ENCODE data around the gene DHRS2. TPM values are rescaled to one million over a fixed set of nuclear protein-coding genes. Genes with fewer than 3 reads are reported as not detected.
"Not testable (repeated sequence)": the region's sequence is repeated elsewhere in the genome, so short reads cannot be mapped to it uniquely, and the experiment has no call there.

The DHRS2 gene, protein sequence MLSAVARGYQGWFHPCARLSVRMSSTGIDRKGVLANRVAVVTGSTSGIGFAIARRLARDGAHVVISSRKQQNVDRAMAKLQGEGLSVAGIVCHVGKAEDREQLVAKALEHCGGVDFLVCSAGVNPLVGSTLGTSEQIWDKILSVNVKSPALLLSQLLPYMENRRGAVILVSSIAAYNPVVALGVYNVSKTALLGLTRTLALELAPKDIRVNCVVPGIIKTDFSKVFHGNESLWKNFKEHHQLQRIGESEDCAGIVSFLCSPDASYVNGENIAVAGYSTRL
- total RNA-seq (2014; rRNA removed; shearing (Covaris generic)): 11.9 and 16.8 TPM in 2 replicates

DNA sequence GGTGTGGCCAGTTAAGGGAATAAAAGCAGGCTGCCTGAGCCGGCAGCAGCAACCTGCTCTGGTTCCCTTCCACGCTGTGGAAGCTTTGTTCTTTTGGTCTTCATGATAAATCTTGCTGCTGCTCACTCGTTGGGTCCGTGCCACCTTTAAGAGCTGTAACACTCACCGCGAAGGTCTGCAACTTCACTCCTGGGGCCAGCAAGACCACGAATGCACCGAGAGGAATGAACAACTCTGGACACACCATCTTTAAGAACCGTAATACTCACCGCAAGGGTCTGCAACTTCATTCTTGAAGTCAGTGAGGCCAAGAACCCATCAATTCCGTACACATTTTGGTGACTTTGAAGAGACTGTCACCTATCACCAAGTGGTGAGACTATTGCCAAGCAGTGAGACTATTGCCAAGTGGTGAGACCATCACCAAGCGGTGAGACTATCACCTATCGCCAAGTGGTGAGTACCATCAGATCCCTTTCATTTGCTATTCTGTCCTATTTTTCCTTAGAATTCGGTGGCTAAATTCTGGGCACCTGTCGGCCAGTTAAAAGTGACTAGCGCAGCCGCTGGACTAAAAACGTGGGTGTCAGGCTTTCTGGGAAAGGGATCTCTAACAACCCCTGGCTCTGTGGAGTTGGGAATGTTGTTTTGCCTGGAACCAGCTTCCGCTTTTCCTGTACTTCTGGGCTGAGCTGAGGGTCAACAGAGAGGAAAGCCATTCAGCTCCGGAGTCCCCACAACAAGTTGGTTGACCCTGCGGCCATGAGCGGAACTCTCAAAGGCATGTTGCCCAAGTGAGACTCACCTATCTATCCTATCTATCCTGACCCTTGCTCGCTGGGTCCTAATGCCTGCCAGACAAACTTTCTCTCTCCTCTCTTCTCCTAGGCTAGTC lies at the start of gene DHRS2:
Gene DHRS2 (plus strand): TSS at position 48 of the 895 bp plus-strand sequence. CDS start 2,501 bp downstream, outside the sequence.
- DNase-seq (ENCODE audit: low read depth): no peak

DNA sequence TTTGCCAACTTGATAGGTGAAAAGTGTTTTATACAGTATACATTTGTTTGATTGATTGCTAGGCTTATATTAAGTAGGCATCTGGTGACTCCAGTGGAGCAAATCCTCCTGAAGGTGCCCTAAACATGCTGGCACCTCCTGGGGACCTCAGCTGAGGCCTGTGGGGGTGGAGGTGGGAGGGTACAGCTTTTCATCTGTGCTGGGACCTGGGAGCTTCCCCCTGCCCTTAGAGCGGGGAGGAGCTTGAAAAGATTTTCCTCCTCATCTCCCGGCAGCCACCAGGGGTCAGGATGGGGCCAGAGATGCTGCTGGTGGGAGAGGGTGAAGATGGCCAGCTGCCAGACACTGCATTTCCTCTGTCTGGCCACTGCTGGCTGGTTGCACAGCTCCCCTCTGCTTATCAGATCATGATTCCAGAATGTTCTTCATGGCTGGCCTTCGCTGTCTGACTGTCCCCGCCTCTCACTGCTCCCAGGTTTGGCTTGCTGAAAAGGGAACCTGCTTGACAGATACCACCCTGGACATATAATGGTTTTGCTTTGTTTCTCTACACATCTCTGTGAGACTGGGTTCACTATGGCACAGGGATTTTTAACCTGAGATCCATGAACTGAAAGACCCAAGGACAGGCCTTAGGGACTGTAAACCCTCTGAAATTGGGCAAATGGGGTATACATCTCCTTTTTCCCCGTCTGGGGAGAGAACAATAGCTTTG lies 47.1 kb upstream of the DHRS2 start:
- peak; percentile 81 for DNase-seq (ENCODE audit: low read depth)

DNA sequence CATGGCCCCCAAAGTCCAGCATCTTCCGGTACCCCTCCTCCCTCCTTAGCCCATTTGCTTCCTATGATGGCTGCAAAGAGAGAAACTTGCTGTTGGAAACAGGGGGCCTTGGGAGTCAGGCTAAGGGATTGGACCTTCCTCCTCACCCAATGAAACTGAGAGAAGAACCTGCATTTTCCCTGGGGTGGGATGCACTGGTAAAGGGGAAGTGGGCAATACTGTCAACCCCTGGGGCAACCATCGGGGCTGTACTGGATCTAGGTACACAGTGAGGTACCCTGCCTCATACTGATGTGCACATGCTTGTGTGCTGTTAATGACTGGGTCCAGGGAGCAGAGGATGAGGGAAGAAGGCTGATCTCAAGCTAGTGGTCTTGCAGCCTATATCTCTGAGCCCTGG lies 46.6 kb upstream of the DHRS2 start:
- no peak for DNase-seq (ENCODE audit: low read depth)

GRCh38 chr14:23590198-23590597 lies 46.0 kb upstream of the DHRS2 start:
- DNase-seq (ENCODE audit: low read depth): no peak

GRCh38 chr14:23594191-23594590 lies 42.0 kb upstream of the DHRS2 start:
- DNase-seq (ENCODE audit: low read depth): not testable (repeated sequence)

DNA sequence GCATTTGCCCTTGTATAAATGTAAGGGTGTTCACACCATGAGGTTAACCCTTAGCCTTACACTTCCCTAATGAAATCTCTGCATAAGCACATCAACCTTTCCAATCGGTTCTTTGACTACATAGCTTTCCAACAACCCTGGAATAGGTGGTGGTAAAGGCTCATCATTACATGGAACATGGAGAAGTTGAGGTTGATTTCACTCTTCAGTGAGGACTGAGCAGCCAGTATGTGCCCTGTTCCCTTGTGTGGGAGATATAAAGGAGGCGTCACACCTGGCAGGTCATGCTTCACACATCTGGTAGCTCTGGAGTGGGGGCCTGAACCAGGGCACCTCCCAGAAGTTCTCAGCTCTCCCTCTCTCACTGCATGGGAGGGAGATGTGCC lies 35.8 kb upstream of the DHRS2 start:
- no peak for DNase-seq (ENCODE audit: low read depth)

- no peak for DNase-seq (ENCODE audit: low read depth)
These were observed 35.4 kb upstream of the DHRS2 start for GRCh38 chr14:23600806-23601205.

GRCh38 chr14:23601424-23601823 lies 34.7 kb upstream of the DHRS2 start:
- no peak for DNase-seq (ENCODE audit: low read depth)

DNA sequence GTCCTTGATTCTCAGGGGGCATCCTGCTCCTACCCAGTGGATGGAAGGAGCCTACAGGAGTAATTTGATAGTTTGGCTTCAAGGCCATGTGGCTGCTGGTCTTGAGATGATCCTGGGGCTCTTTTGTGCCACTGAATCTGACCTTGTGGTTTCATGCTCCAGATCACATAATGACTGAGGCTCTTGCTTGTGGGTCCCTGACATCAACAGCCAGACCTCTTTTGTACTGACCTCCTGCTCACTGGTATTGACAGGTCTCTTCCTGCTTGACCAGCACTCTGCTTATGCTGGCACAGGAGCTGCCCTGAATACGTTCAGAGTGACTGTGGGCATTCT lies 34.4 kb upstream of the DHRS2 start:
- peak; percentile 71 for DNase-seq (ENCODE audit: low read depth)

- peak; percentile 46 for DNase-seq (ENCODE audit: low read depth)
These were observed 33.7 kb upstream of the DHRS2 start for GRCh38 chr14:23602181-23603095.

GRCh38 chr14:23603103-23603502 lies 33.1 kb upstream of the DHRS2 start:
- no peak for DNase-seq (ENCODE audit: low read depth)

DNA sequence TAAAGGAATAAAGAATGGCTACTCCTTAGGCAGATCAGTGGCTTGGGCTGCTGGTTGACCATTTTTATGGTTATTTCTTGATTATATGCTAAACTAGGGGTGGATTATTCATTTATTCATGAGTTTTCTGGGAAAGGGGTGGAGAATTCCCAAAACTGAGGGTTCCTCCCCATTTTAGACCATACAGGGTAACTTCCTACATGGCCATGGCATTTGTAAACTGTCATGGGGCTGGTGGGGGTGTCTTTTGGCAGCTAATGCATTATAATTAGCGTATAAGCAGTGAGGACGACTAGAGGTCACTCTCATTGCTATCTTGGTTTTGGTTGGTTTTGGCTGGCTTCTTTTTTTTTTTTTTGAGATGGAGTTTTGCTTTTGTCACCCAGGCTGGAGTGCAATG lies 32.0 kb upstream of the DHRS2 start:
- DNase-seq (ENCODE audit: low read depth): no peak

DNA sequence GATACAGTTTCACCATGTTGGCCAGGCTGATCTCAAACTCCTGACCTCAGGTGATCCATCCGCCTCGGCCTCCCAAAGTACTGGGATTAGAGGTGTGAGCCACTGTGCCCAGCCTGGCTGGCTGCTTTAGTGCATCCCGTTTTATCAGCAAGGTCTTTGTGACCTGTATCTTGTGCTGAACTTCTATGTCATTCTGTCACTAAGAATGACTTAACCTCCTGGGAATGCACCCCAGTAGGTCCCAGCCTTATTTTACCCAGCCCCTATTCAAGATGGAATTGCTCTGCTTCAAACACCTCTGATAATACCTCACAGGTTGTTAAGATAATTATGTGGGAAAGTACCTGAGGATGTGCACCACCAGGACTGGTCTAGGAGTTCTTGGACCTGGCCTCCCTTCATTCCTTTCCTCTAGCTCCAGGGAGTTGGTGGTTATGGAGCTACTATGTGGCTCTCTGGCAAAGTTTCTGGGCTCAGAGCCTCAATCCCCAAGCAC lies 31.4 kb upstream of the DHRS2 start:
- DNase-seq (ENCODE audit: low read depth): no peak

DNA sequence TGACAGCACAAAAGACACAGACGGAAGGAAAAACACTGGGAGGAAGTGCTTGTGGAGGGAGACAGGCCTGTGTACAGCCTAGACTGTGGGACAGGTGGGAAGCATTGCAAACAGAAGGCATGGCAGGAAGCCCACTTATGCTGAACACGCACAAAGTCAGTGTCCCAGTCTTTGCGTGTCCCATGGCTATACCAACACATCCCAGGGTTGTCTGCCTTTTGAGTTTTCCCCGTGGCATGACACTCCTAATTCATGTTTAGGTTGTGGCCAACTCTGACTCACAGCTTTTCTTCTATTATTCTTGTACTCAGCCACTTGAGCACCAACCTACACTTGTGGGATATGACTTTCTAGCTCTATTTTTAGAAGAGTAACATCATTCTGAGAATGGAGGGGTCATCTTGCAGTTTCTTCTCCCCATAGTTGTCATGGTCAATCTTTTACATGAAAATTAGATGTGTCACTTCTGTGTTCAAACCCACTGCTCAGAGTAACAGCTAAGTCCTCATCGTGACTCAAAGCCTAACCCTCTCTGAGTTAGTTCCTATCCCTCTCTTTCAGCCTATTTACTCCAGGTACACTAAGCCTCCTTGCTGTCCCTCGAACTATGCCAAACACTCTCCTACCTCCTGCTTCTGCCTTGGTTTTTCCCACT lies 30.1 kb upstream of the DHRS2 start:
- peak; percentile 60 for DNase-seq (ENCODE audit: low read depth)

DNA sequence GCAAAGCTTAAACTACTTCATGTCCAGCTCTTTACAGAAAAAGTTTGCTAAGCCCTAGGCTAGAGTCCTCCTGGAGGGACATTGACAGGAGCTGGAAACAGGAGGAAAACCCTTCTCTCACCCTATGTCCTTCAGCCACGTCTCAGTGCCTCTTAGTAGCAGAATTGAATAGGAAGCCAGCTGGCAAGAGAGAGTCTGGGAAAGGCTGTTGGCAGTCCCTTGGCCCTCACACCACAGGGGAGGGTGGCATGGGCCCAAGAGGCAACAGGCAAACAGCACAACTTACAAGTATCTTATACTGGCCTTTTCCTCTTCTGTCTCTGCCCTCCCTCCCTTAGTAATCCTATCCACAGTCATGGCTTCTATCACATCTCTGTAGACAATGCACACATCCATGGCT lies 27.7 kb upstream of the DHRS2 start:
- no peak for DNase-seq (ENCODE audit: low read depth)

DNA sequence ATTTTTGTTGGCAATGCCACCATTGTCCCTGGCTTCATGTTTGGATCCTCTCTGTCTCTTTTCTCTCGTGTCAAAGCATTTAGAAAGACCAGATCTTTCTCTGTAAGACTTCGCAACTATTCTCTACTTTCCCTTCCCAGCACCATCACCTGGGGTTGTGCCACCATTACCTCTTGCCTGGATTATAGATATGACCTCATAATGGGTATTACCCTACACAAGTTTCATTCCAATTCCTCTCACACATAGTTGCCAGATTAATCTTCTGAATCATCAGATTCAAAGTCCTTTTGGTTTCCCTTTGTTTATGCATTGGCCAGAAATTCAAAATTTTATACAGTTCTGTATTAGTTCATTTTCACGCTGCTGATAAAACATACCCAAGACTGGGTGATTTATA lies 27.2 kb upstream of the DHRS2 start:
- no peak for DNase-seq (ENCODE audit: low read depth)

DNA sequence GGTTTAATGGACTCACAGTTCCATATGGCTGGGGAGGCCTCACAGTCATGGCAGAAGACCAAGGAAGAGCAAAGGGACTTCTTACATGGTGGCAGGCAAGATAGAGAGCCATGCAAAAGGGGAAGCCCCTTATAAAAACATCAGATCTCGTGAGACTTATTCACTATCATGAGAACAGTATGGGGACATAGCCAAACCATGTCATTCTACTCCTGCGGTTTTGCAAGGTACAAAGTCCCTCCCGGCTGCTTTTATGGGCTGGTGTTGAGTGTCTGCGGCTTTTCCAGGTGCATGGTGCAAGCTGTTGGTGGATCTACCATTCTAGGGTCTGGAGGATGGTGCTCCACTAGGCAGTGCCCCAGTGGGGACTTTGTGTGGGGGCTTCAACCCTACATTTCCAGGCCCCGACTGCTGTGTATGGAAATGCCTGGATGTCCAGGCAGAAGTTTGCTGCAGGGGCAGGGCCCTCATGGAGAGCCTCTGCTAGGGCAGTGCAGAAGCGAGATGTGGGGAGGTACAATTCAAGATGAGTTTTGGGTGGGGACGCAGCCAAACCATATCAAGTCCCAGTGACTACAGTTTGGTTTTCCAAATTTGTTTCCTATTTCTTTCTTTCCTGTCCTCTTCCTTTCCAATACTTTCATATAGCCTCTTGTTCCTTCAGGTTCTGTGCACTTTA lies 26.6 kb upstream of the DHRS2 start:
- not testable (repeated sequence) for DNase-seq (ENCODE audit: low read depth)

GRCh38 chr14:23610090-23610814 lies 25.9 kb upstream of the DHRS2 start:
- no peak for DNase-seq (ENCODE audit: low read depth)

DNA sequence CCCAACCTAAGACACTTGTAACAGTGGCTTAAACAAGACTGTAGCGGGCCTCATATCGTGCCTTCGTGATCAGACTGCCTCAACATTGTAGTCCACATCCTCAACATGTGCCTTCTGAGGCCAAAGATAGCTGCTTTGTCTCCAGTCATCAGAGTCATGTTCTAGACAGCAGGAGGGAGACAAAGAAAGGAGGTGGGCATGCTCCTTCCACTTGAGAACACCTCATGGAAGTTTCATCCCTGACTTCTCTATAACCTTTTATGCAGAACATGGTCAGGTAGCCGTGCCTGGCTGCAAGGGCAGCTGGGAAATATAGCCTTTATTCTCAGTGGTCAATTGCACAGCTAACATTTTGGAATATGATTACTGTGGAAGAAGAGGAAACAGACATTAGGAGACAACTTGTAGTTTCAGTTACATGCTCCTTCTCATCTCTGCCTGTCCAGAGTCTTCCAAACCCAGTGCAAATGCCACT lies 25.3 kb upstream of the DHRS2 start:
- DNase-seq (ENCODE audit: low read depth): no peak
